H1 (cell line): ENCODE data around the gene KRTAP9-6. TPM values are rescaled to one million over a fixed set of nuclear protein-coding genes. Genes with fewer than 3 reads are reported as not detected.

ENCODE experiments used
- CTCF ChIA-PET: fragments of 300-600 bp; sonication (Branson Sonifier 250); formaldehyde crosslinking; loops from one replicate; lab custom pipeline; 2021; ENCODE audit not compliant: partially characterized antibody; lab: Charles Lee
- POLR2A ChIA-PET: fragments of 300-600 bp; sonication (Branson Sonifier 250); formaldehyde crosslinking; loops from one replicate; lab custom pipeline; 2021; ENCODE audit warnings: inconsistent platforms; ENCODE audit not compliant: partially characterized antibody; lab: Charles Lee
- DNase-seq, 2 experiments: peaks; one replicate each; pipeline versions ENCODE4 v3.0.0 to v3.0.0-alpha.2; 2010 to 2022; ENCODE audit warnings: low spot score in 2 of 2, low read depth in 1 of 2, mixed read lengths in 1 of 2
- FAIRE-seq: peaks from 2 replicates; lab custom pipeline; 2011; peaks lifted over from hg19 to GRCh38; lab: Jason Lieb, UNC
- H2AFZ ChIP-seq: 2 replicates; pipeline ENCODE4 v1.8.1; 2012; ENCODE audit warnings: low read length, inconsistent platforms
- H2AK5ac ChIP-seq: 2 replicates; pipeline ENCODE4 v1.6.1; 2013; ENCODE audit warnings: low read depth, low read length
- H2BK120ac ChIP-seq: replicated peaks from 2 replicates; pipeline ENCODE3; 2013; ENCODE audit warnings: low read depth, low read length, inconsistent platforms
- H2BK12ac ChIP-seq: 2 replicates; pipeline ENCODE4 v1.6.1; 2013; ENCODE audit warnings: low read depth, low read length
- H2BK15ac ChIP-seq: 2 replicates; pipeline ENCODE4 v1.6.1; 2013; ENCODE audit warnings: low read length
- H2BK20ac ChIP-seq: 2 replicates; pipeline ENCODE4 v1.6.1; 2013; ENCODE audit warnings: low read length
- H2BK5ac ChIP-seq: 2 replicates; pipeline ENCODE4 v1.6.1; 2013; ENCODE audit warnings: low read depth, low read length
- H3K14ac ChIP-seq: 2 replicates; pipeline ENCODE4 v1.6.1; 2013; ENCODE audit warnings: inconsistent platforms; ENCODE audit not compliant: insufficient read length
- H3K18ac ChIP-seq: 2 replicates; pipeline ENCODE4 v1.6.1; 2013; ENCODE audit warnings: low read length; ENCODE audit errors: extremely low read depth
- H3K23ac ChIP-seq: 2 replicates; pipeline ENCODE4 v1.6.1; 2013; ENCODE audit warnings: inconsistent platforms; ENCODE audit not compliant: insufficient read length
- H3K23me2 ChIP-seq: 2 replicates; pipeline ENCODE4 v1.6.1; 2013; ENCODE audit warnings: low read depth, low read length
- H3K27ac ChIP-seq: 2 replicates; pipeline ENCODE4 v1.6.1; 2011; ENCODE audit warnings: low read depth, low read length, inconsistent platforms
- H3K27me3 ChIP-seq, 4 experiments: replicated peaks in 1 of 4; 1 replicate in 1 of 4; 2 replicates in 3 of 4; pipeline versions ENCODE4 v1.6.1 to v1.8.1; 2011 to 2013; ENCODE audit warnings: low read length in 3 of 4, mild to moderate bottlenecking in 3 of 4, inconsistent platforms in 2 of 4, mixed read lengths in 2 of 4, moderate library complexity in 1 of 4; ENCODE audit not compliant: control insufficient read depth in 3 of 4, insufficient read depth in 3 of 4; ENCODE audit errors: extremely low read depth in 1 of 4
- H3K36me3 ChIP-seq, 4 experiments: 2 replicates each; pipeline versions ENCODE4 v1.6.1 to v1.8.1; 2011 to 2013; ENCODE audit warnings: mild to moderate bottlenecking in 4 of 4, low read length in 3 of 4, moderate library complexity in 2 of 4, control low read depth in 1 of 4, inconsistent platforms in 1 of 4; ENCODE audit not compliant: insufficient read depth in 4 of 4, control insufficient read depth in 2 of 4
- H3K4ac ChIP-seq: replicated peaks from 2 replicates; pipeline ENCODE3; 2013; ENCODE audit warnings: low read length, low read depth, mixed read lengths, inconsistent platforms; ENCODE audit not compliant: insufficient read length
- H3K4me1 ChIP-seq, 4 experiments: replicated peaks in 1 of 4; 1 replicate in 1 of 4; 2 replicates in 3 of 4; pipeline versions ENCODE4 v1.6.1 to v1.8.1; 2011 to 2013; ENCODE audit warnings: low read length in 3 of 4, inconsistent platforms in 2 of 4, mixed read lengths in 1 of 4; ENCODE audit not compliant: insufficient read depth in 4 of 4, control insufficient read depth in 3 of 4
- H3K4me2 ChIP-seq, 2 experiments: 2 replicates each; pipeline versions ENCODE4 v1.6.1 to v1.8.1; 2011 to 2013; ENCODE audit warnings: low read depth in 2 of 2, low read length in 2 of 2, control low read depth in 1 of 2, inconsistent platforms in 1 of 2, mild to moderate bottlenecking in 1 of 2; ENCODE audit not compliant: insufficient read depth in 1 of 2
- H3K4me3 ChIP-seq, 4 experiments: fragments of 200-600, 300-600 bp in 1 of 4; sonication (generic), shearing (Covaris generic), sonication (Bioruptor Twin) in 1 of 4; 2 replicates each; pipeline versions ENCODE4 v1.5.1 to v1.8.1; 2011 to 2016; ENCODE audit warnings: low read length in 4 of 4, low read depth in 3 of 4, control low read depth in 2 of 4, inconsistent platforms in 2 of 4, mild to moderate bottlenecking in 2 of 4, mixed read lengths in 1 of 4, moderate library complexity in 1 of 4; ENCODE audit not compliant: insufficient read depth in 2 of 4; ENCODE audit errors: extremely low read depth in 1 of 4
- H3K56ac ChIP-seq: replicated peaks from 2 replicates; pipeline ENCODE3; 2013; ENCODE audit warnings: low read depth, mild to moderate bottlenecking, mixed read lengths, low read length, inconsistent platforms; ENCODE audit not compliant: insufficient read length
- H3K79me1 ChIP-seq: 2 replicates; pipeline ENCODE4 v1.6.1; 2013; ENCODE audit warnings: low read depth, low read length, control low read depth
- H3K79me2 ChIP-seq, 2 experiments: 2 replicates each; pipeline versions ENCODE4 v1.6.1 to v1.8.1; 2012 to 2013; ENCODE audit warnings: low read length in 2 of 2, mild to moderate bottlenecking in 2 of 2, inconsistent platforms in 1 of 2; ENCODE audit not compliant: insufficient read depth in 2 of 2, control insufficient read depth in 1 of 2
- H3K9ac ChIP-seq, 4 experiments: replicated peaks in 1 of 4; 1 replicate in 1 of 4; 2 replicates in 3 of 4; pipeline versions ENCODE4 v1.6.1 to v1.8.1; 2011 to 2013; ENCODE audit warnings: low read depth in 3 of 4, low read length in 3 of 4, control low read depth in 2 of 4, mild to moderate bottlenecking in 2 of 4, moderate library complexity in 2 of 4, inconsistent platforms in 1 of 4; ENCODE audit errors: extremely low read depth in 1 of 4
- H3K9me3 ChIP-seq, 2 experiments: 2 replicates each; pipeline versions ENCODE4 v1.6.1 to v1.8.1; 2012 to 2013; ENCODE audit warnings: mild to moderate bottlenecking in 2 of 2, moderate library complexity in 2 of 2, control low read depth in 1 of 2, inconsistent platforms in 1 of 2, low read depth in 1 of 2, low read length in 1 of 2, mixed read lengths in 1 of 2; ENCODE audit not compliant: insufficient read depth in 2 of 2
- H4K20me1 ChIP-seq, 2 experiments: replicated peaks in 1 of 2; 2 replicates each; pipeline versions ENCODE3 to v1.8.1; 2011 to 2013; ENCODE audit warnings: inconsistent platforms in 2 of 2, low read length in 2 of 2, mild to moderate bottlenecking in 1 of 2; ENCODE audit not compliant: insufficient read depth in 2 of 2, control insufficient read depth in 1 of 2
- H4K5ac ChIP-seq: 2 replicates; pipeline ENCODE4 v1.6.1; 2013; ENCODE audit warnings: low read length, low read depth, mixed read lengths, inconsistent platforms; ENCODE audit not compliant: insufficient read length
- H4K8ac ChIP-seq: 2 replicates; pipeline ENCODE4 v1.8.0; 2013; ENCODE audit warnings: mild to moderate bottlenecking, moderate library complexity, low read length, inconsistent platforms; ENCODE audit not compliant: insufficient read depth; ENCODE audit errors: extremely low read depth
- H4K91ac ChIP-seq: replicated peaks from 2 replicates; pipeline ENCODE3; 2013; ENCODE audit warnings: low read length, mixed read lengths, inconsistent platforms; ENCODE audit not compliant: insufficient read length
- BRCA1 ChIP-seq: IDR thresholded peaks from 2 replicates; pipeline ENCODE4 v1.6.1; 2012; ENCODE audit warnings: low read depth, low read length, improper control_type of control experiment
- CHD2 ChIP-seq: IDR thresholded peaks from 2 replicates; pipeline ENCODE4 v1.6.1; 2012; ENCODE audit warnings: low read length, improper control_type of control experiment
- CTBP2 ChIP-seq: IDR thresholded peaks from 2 replicates; pipeline ENCODE4 v1.7.0; 2011; ENCODE audit warnings: borderline replicate concordance, mild to moderate bottlenecking, moderate library complexity, mixed read lengths, low read length; ENCODE audit not compliant: insufficient read depth, insufficient read length
- EGR1 ChIP-seq: IDR thresholded peaks from 2 replicates; pipeline ENCODE4 v1.6.1; 2011; ENCODE audit warnings: low read depth, low read length, borderline replicate concordance
- NANOG ChIP-seq: IDR thresholded peaks from 2 replicates; pipeline ENCODE4 v1.6.1; 2011; ENCODE audit warnings: low read length, low read depth, mild to moderate bottlenecking, inconsistent platforms; ENCODE audit not compliant: insufficient read depth, poor library complexity, severe bottlenecking
- RXRA ChIP-seq: IDR thresholded peaks from 2 replicates; pipeline ENCODE4 v1.6.1; 2011; ENCODE audit warnings: low read depth, mild to moderate bottlenecking, low read length, moderate library complexity; ENCODE audit not compliant: insufficient read depth
- SAP30 ChIP-seq: fragments of 300-600 bp; sonication (generic); IDR thresholded peaks from 2 replicates; pipeline ENCODE4 v1.7.1; 2012; ENCODE audit warnings: low read length, moderate library complexity, mild to moderate bottlenecking, inconsistent platforms; ENCODE audit not compliant: insufficient read depth, insufficient replicate concordance
- WGBS, 2 experiments: shearing (Covaris generic) in 1 of 2; methylation state at CpG; one replicate each; pipeline versions ENCODE4 v1.1.6 to v1.1.7; 2013 to 2015; ENCODE audit warnings: low lambda C conversion rate in 2 of 2, mixed read lengths in 2 of 2, inconsistent platforms in 1 of 2, low coverage in 1 of 2, missing lambda C conversion rate in 1 of 2; ENCODE audit not compliant: insufficient replicate concordance in 2 of 2, insufficient coverage in 1 of 2, insufficient read length in 1 of 2; ENCODE audit errors: extremely low coverage in 1 of 2, missing lambda C conversion rate in 1 of 2; 5-methylcytosine and 5-hydroxymethylcytosine counted together
- polyA plus RNA-seq, 7 experiments: library from polyadenylated mRNA; depleted of rRNA in 3 of 7; stranded (reverse) in 5 of 7; unstranded in 2 of 7; fragments of >200 nt in 5 of 7; fragments of 200-250 nt in 2 of 7; gene quantifications; 1 replicate in 5 of 7; 2 replicates in 1 of 7; 4 replicates in 1 of 7; pipeline versions ENCODE4 v1.2.1 to v1.2.3, GENCODE V29; 2011 to 2013; ENCODE audit warnings: missing spikeins in 2 of 7, mixed read lengths in 2 of 7
- total RNA-seq: library from RNA; stranded (reverse); fragmentation: NEBNext Ultra II Directional; extraction: Animal tissue kit (Norgen Biotek cat#: 25700); gene quantifications from 2 replicates; pipeline ENCODE4 v1.2.1, GENCODE V29; 2021

KRTAP9-6 gene
- total and polyA plus RNA-seq, 2 of the 8 experiments (the other 6 are each of a cell fraction or from before 2014, with no cell fraction given), result not detected

- Histone ChIP-seq H3K14ac (no peak overlapping the region), H3K27me3 (no peaks in the 10 kb centered on the region), H3K4me1 (no peaks in the 10 kb centered on the region), H4K91ac (no peak overlapping the region), H2AK5ac (no peak overlapping the region), H3K9ac (no peak overlapping the region), H4K5ac (no peak overlapping the region), H3K79me1 (no peaks in the 10 kb centered on the region), H4K8ac (no peak overlapping the region), H3K4me2 (no peak overlapping the region), H3K4ac (no peak overlapping the region), H2BK5ac (no peak overlapping the region), H2BK12ac (no peak overlapping the region), H3K56ac (no peak overlapping the region), H3K36me3 (no peaks in the 10 kb centered on the region), H2BK15ac (no peak overlapping the region), H2AFZ (no peak overlapping the region), H4K20me1 (no peaks in the 10 kb centered on the region), H3K23ac (no peak overlapping the region), H2BK20ac (no peak overlapping the region), H3K23me2 (no peaks in the 10 kb centered on the region), H2BK120ac (no peak overlapping the region), H3K4me3 (no peak overlapping the region), H3K18ac (no peak overlapping the region), H3K79me2 (no peaks in the 10 kb centered on the region), H3K9me3 (no peaks in the 10 kb centered on the region), H3K27ac (no peak overlapping the region)
- no peak for TF ChIP-seq RXRA
- no peak for TF ChIP-seq CTBP2
- no peak for TF ChIP-seq EGR1
- TF ChIP-seq SAP30, result no peak
- TF ChIP-seq BRCA1, result no peak
- no peak for TF ChIP-seq NANOG
- TF ChIP-seq CHD2, result no peak
- no peak for FAIRE-seq
- ChIA-PET CTCF (no interaction called here), POLR2A (no interaction called here)
- DNase-seq, result no peak
- 92% methylated on average over 3 of the region's 3 CpGs; no CpG with 5 or more reads in 1 of the 2 experiments for WGBS, 2 experiments
Measured at GRCh38 chr17:41264599-41264998, 579 bp upstream of the KRTAP9-6 start.
